ENCODE data around the gene FLT3. TPM values are rescaled to one million over a fixed set of nuclear protein-coding genes. Genes with fewer than 3 reads are reported as not detected.

The FLT3 gene
- total and polyA plus RNA-seq, 9 of the 15 experiments (the other 6 are each of a cell fraction or from before 2014, with no cell fraction given), result not detected

DNA sequence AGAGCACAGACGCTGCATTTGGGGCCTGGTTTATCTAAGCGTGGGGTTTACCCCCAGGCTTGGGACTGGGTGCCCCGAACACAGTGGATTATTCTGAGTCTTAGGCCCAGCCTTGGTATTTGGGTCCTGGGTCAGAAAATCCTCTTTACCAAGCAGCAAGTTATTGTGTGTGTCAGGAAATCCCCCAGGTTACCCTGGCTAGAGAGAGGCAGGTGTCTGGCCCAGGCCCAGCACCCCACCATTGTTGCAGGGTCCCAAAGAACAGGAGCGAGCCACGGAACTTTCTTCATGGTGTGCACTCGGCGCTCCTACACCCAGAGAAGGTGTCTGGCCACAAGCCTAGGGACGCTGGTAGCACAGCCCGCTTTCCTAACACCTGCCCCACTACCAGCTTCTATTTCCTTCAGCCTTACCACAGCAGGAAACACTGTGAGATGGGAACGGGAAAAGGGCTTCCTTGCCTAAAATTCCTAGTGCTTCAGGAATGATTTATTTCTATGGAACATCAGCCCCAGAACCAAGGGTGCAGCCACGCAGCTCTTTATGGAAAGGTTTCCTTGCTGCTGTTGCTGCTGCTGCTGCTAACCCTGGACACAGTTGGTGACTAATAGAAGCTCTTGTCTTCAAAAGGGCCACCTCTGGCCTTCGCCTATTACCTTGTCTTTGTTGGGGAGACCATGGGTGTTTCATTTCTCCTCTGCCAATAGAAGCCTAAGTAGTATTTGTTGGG, 123.8 kb downstream of the FLT3 start (continued):
- no peak for TF ChIP-seq RREB1 (CRISPR knock-in tag; IDR thresholded peaks at IDR 0.05)
- TF ChIP-seq ZFX (CRISPR knock-in tag; IDR thresholded peaks at IDR 0.05), result no peak
- no peak for TF ChIP-seq XRCC5 (IDR thresholded peaks at IDR 0.05; ENCODE audit: low read depth, low read length)
- TF ChIP-seq BRD4 (IDR thresholded peaks at IDR 0.05), result no peak
- no peak for TF ChIP-seq TAF15 (IDR thresholded peaks at IDR 0.05; ENCODE audit: low read depth, low read length)
- no peak for TF ChIP-seq ZNF3 (CRISPR knock-in tag; IDR thresholded peaks at IDR 0.05)

All from K562 (cell line).